ENCODE data around the gene GJD3. TPM values are rescaled to one million over a fixed set of nuclear protein-coding genes. Genes with fewer than 3 reads are reported as not detected.
A peak's percentile ranks its signal among the peaks of the same experiment; 100 is the strongest.

The GJD3 gene
- total and polyA plus RNA-seq, 9 of the 15 experiments (the other 6 are each of a cell fraction or from before 2014, with no cell fraction given), result 0.17 to 0.38 TPM; not detected in 7

- TF ChIP-seq KDM1A (IDR thresholded peaks at IDR 0.05) (0 out of 4 replicates have a peak, but pooled peaks of 1 of the 2 experiments have one; percentile 9), XRCC5 (IDR thresholded peaks at IDR 0.05; ENCODE audit: low read depth, low read length) (peak; percentile 95), NFE2L1 (tag; IDR thresholded peaks at IDR 0.05; ENCODE audit: borderline replicate concordance, low read depth) (no peak), RB1 (IDR thresholded peaks at IDR 0.05; ENCODE audit: low read depth) (peak; percentile 82), EHMT2 (IDR thresholded peaks at IDR 0.05) (peak; percentile 46), PHB2 (IDR thresholded peaks at IDR 0.05; ENCODE audit: low read depth) (peak; percentile 80), ZNF23 (CRISPR knock-in tag; IDR thresholded peaks at IDR 0.05) (0 out of 2 replicates have a peak, but pooled peaks have one; percentile 46), ZZZ3 (IDR thresholded peaks at IDR 0.05) (0 out of 2 replicates have a peak, but pooled peaks have one; percentile 43), RCOR1 (IDR thresholded peaks at IDR 0.05; ENCODE audit: borderline replicate concordance in 1 of 2, low read depth in 2 of 2, low read length in 2 of 2) (0 out of 4 replicates have a peak, but pooled peaks of 1 of the 2 experiments have one; percentile 39), KHSRP (IDR thresholded peaks at IDR 0.05) (no peak), PURB (CRISPR knock-in tag; IDR thresholded peaks at IDR 0.05; ENCODE audit: low read depth) (no peak), KAT7 (CRISPR knock-in tag; IDR thresholded peaks at IDR 0.05; ENCODE audit: borderline replicate concordance) (no peak), STAG1 (CRISPR knock-in tag; IDR thresholded peaks at IDR 0.05; ENCODE audit: borderline replicate concordance) (peak; percentile 83; the same call in 1 of the 2 replicates), ZNF143 (CRISPR knock-in tag; IDR thresholded peaks at IDR 0.05) (no peak), ZNF589 (CRISPR knock-in tag; IDR thresholded peaks at IDR 0.05; ENCODE audit: low read depth) (no peak), EWSR1 (IDR thresholded peaks at IDR 0.05; ENCODE audit: borderline replicate concordance, low read depth, partially characterized antibody) (no peak), KAT8 (IDR thresholded peaks at IDR 0.05; ENCODE audit: low read depth) (no peak), OTX1 (CRISPR knock-in tag; IDR thresholded peaks at IDR 0.05) (peak; percentile 80; the same call in 1 of the 2 replicates), FUS (optimal IDR thresholded peaks at IDR 0.05; ENCODE audit: low read depth, low read length) (no peak), PML (IDR thresholded peaks at IDR 0.05; ENCODE audit: low read length) (no peak), CREB3L1 (IDR thresholded peaks at IDR 0.05; ENCODE audit: borderline replicate concordance, low read depth) (no peak), MNT (conservative IDR thresholded peaks at IDR 0.05) (peak in 1 of 2 experiments; percentile 17; a peak in 1 of 4 replicates), L3MBTL2 (IDR thresholded peaks at IDR 0.05) (peak; percentile 22; the same call in 1 of the 2 replicates), RBM39 (optimal IDR thresholded peaks at IDR 0.05; ENCODE audit: low read depth, low read length) (peak; percentile 96), GATAD2A (IDR thresholded peaks at IDR 0.05) (0 out of 2 replicates have a peak, but pooled peaks have one; percentile 37), ETV5 (CRISPR knock-in tag; IDR thresholded peaks at IDR 0.05; ENCODE audit: low read depth) (no peak), THRB (CRISPR knock-in tag; conservative IDR thresholded peaks at IDR 0.05) (peak; percentile 83; the same call in 1 of the 2 replicates)
These were observed 6.1 kb downstream of the GJD3 start (continued) for GRCh38 chr17:40358323-40359038.

All from K562 (cell line).